Spleen (tissue), 7 donors: Measurements from ENCODE around the gene UBE2L5.

Experiments used
- POLR2A ChIP-seq, 3 donors: fragments of 450-650 bp; IDR thresholded peaks; one replicate each; pipeline ENCODE4 v1.5.1; 2017; ENCODE audit warnings: antibody characterized with exemption in 3 of 3, mild to moderate bottlenecking in 1 of 3
- POLR2AphosphoS5 ChIP-seq, 3 donors: sonication (generic); formaldehyde crosslinking; IDR thresholded peaks; one replicate each; pipeline ENCODE4 v1.5.1; 2017; ENCODE audit warnings: antibody characterized with exemption in 3 of 3
- TF ChIP-seq, protein P1 (sequence below), 11 experiments: fragments of 200-600 bp in 7 of 11; fragments of 450-650 bp in 4 of 11; sonication (generic) in 4 of 11; IDR thresholded peaks in 8 of 11; conservative IDR thresholded peaks in 3 of 11; 1 replicate in 7 of 11; 2 replicates in 4 of 11; pipeline versions ENCODE4 v1.4.0 to v1.8.0; 2016 to 2021; ENCODE audit warnings: antibody characterized with exemption in 11 of 11, inconsistent platforms in 4 of 11, mild to moderate bottlenecking in 1 of 11
- donor health status: DM: no; HTN: no; CAD: no; lungs with moderate emphysema.
- donor health status: DM: no; HTN: no; CAD: no.
- donor health status: DM: no; HTN: no; CAD: no.

- TF ChIP-seq POLR2AphosphoS5 (IDR thresholded peaks at IDR 0.05), result peak in 2 of 3 donors; percentile 40 to 83
- TF ChIP-seq POLR2A (IDR thresholded peaks at IDR 0.05), result no peak
- TF ChIP-seq, protein P1, sequence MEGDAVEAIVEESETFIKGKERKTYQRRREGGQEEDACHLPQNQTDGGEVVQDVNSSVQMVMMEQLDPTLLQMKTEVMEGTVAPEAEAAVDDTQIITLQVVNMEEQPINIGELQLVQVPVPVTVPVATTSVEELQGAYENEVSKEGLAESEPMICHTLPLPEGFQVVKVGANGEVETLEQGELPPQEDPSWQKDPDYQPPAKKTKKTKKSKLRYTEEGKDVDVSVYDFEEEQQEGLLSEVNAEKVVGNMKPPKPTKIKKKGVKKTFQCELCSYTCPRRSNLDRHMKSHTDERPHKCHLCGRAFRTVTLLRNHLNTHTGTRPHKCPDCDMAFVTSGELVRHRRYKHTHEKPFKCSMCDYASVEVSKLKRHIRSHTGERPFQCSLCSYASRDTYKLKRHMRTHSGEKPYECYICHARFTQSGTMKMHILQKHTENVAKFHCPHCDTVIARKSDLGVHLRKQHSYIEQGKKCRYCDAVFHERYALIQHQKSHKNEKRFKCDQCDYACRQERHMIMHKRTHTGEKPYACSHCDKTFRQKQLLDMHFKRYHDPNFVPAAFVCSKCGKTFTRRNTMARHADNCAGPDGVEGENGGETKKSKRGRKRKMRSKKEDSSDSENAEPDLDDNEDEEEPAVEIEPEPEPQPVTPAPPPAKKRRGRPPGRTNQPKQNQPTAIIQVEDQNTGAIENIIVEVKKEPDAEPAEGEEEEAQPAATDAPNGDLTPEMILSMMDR (IDR thresholded peaks at IDR 0.05 in 8 of 11, conservative IDR thresholded peaks at IDR 0.05 in 3 of 11), result no peak
These were observed 48.6 kb upstream of the UBE2L5 start for GRCh38 chr13:30373727-30374126.
